Subcutaneous adipose tissue (tissue), 4 donors: ENCODE measurements around the gene CPXM2. TPM values are rescaled to one million over a fixed set of nuclear protein-coding genes. Genes with fewer than 3 reads are reported as not detected.

Source experiments
- total RNA-seq, 4 donors: library from RNA; depleted of rRNA; stranded (reverse); fragments of >200 nt; gene quantifications; one replicate each; pipeline ENCODE4 v1.1.0, GENCODE V29; 2016
- TF ChIP-seq, protein P1 (sequence below): fragments of 450-650 bp; IDR thresholded peaks from one replicate; pipeline ENCODE4 v1.5.1; 2016; ENCODE audit warnings: low read depth, mild to moderate bottlenecking, control low read depth, antibody characterized with exemption, moderate library complexity

The CPXM2 gene
- total RNA-seq, 4 donors from 2014 or later, result 4.4 to 11.7 (median 6.7) TPM

DNA sequence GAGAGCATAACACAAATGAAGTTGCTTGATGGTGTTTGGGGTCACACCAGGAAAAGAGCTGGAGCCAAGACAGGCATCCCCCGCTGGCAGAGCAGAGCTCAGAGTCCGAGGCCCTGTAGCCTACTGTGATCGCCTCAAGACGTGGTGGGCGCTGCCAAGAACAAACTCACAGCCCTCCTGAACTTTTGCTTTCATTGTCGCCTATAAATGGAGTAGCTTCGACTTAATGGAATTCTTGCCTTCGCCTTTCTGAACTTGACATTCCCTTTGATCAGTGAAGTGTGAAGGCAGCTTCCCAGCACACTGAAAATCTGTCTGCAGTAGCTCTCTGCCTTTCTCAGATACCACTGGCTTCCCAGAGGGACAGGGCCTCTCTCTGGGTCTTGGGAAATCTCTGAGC, 21.3 kb downstream of the CPXM2 start:
- TF ChIP-seq, protein P1, sequence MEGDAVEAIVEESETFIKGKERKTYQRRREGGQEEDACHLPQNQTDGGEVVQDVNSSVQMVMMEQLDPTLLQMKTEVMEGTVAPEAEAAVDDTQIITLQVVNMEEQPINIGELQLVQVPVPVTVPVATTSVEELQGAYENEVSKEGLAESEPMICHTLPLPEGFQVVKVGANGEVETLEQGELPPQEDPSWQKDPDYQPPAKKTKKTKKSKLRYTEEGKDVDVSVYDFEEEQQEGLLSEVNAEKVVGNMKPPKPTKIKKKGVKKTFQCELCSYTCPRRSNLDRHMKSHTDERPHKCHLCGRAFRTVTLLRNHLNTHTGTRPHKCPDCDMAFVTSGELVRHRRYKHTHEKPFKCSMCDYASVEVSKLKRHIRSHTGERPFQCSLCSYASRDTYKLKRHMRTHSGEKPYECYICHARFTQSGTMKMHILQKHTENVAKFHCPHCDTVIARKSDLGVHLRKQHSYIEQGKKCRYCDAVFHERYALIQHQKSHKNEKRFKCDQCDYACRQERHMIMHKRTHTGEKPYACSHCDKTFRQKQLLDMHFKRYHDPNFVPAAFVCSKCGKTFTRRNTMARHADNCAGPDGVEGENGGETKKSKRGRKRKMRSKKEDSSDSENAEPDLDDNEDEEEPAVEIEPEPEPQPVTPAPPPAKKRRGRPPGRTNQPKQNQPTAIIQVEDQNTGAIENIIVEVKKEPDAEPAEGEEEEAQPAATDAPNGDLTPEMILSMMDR, result no peak

DNA sequence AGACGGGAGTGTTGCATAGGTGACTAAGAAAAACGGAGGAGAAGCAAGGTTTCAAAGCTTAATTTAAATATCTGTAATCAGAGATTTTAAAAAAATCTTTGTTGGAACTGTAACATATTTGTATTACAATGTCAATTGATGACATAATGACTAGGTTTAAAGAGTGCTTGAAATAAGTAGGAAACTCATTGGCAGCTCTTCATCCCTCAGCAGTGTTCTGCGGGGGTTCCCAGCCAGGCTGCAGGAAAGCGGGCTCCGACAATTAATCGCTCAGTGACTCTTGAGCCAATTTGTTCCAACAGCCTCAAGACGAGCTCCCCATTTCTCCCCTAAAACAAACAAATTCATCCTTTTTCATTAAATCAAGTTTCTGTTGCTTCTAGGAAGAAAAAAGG, 22.6 kb downstream of the CPXM2 start:
- TF ChIP-seq, protein P1, result no peak

DNA sequence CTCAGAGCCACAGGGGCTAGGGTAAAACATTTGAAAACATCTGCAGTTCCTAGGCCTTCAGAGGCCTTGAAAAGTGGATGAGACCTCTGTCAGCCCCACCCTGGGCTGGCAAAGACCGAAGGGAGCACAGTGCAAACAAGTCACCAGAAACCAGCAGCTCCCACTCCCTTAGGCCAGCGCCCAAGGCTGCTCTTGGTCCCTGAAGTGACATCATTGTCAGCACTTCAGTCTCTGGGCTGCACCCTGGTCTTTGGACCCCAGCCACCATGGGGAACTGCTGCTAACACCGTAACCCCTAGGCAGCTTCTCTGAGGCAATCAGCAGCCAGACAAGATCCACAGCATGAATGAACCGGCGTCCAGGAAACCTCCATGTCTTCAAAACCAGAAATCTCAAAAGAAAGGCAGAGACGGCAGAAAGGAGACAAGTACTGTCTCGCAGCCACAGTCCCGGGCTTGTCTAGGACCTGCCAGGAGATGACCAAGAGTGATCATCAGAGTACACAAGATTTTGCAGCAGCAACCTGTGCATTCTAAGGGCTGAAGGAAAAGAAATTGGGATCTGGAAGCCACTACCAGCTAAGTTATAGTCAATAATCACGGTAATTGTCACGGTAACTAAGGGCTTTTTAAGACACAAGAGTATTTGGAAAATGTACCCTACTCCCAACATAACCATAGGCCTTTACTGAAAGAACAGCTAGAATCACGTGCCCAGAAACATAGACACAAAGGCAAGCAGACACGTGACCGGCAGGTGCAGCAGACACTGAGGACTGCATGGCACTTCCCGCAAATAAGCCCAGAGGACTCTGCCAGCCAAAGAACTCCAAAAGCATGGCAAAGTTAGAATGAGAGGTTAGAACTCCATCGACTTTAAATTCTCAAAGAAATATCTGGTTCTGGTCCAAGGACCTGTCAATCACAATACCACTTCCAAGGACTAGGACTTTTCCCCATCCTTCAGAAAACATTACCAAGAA, 23.3 kb downstream of the CPXM2 start:
- TF ChIP-seq, protein P1, result no peak

DNA sequence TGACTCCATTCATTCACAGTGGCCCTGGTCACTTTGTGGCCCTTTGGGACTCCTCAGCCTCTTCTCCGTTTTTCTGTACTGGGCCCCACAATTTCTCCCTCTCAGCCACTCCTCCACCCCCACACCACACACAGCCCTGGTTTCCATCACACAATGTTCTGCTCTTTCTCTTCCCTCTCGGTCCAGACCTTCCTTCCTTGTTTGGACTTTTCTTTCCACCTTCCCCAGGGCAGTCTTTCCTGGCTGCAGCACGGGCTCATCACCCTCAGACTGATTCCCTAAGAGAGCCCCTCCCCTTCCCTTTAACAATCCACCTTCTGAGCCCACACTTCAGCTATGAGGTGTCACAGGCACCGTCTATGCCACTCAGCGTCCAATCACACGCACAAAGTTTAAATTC, 25.7 kb downstream of the CPXM2 start:
- TF ChIP-seq, protein P1, result no peak

GRCh38 chr10:123865350-123865749, 26.3 kb downstream of the CPXM2 start:
- TF ChIP-seq, protein P1, result no peak

GRCh38 chr10:123864923-123865322, 26.7 kb downstream of the CPXM2 start:
- TF ChIP-seq, protein P1, result no peak

GRCh38 chr10:123863721-123864482, 27.7 kb downstream of the CPXM2 start:
- TF ChIP-seq, protein P1, result no peak
